GM19467 (cell line): ENCODE measurements around the gene RREB1.
A peak's percentile ranks its signal among the peaks of the same experiment; 100 is the strongest.

ENCODE experiments used
- ATAC-seq: cut with Tn5 transposase; IDR thresholded peaks from one replicate; pipeline ENCODE4 v1.9.1; 2021; ENCODE audit warnings: mild to moderate bottlenecking, moderate library complexity; ENCODE audit not compliant: unreplicated experiment

RREB1 gene

DNA sequence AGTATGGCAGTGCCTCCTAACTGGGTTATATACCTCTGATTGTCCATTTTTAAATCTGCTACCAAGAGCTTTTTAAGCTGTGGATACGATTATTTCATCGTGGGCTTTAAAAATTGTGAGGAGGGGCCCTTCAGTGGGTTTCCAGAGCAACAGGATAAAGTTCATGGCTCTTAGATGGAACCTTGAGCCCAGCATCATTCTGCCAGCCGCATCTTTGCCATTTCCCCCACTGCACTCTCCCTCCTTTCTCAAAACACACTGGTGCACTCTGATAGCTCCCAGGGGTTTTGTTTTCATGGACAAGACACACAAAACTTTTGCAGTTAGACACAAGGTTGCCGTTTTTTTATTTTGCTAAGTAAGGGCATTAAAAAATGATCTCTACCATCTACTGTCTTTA is 54.1 kb downstream of the RREB1 start:
- ATAC-seq, result no peak

DNA sequence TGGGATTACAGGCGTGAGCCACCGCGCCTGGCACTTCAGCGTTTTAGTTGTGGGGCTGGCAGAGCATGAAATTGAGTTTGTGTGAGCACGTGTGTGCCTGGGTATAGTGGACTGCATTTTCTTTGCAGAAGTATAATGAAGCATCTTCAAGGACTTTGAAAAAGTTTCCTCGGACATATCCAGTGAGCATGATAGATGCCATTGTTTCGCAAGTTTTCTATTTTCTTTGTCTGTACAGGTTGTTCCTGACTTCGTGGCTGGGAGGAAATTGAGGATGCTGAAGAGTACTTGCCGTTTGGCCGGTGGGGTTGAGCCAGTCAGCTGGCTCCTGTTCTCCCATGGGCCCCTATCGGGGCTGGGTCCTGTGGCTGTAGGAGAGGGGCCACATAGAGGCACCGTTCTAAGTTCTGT is 55.9 kb downstream of the RREB1 start:
- ATAC-seq, result no peak

DNA sequence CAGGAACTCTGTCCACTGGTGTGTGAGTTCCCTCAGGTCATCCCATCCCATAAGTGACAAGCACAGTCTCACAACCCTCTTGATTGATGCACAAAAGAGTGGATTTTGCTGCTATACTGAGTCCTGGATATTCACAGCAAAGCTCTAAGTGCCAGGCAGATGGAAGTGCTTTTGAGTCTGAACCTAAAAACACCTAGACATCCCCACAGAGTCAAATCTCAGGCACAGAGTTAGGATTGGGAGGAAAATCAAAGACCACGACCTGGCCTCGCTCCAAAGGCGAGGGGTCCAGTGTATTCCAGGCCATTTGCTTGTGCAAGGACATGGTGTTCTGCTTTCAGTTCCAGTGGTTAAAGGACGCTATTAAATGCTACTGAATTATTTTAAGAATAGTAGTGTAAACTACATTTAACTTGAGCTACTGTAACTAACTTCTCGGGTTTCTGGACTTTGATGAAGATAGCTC is 56.8 kb downstream of the RREB1 start:
- no peak for ATAC-seq

DNA sequence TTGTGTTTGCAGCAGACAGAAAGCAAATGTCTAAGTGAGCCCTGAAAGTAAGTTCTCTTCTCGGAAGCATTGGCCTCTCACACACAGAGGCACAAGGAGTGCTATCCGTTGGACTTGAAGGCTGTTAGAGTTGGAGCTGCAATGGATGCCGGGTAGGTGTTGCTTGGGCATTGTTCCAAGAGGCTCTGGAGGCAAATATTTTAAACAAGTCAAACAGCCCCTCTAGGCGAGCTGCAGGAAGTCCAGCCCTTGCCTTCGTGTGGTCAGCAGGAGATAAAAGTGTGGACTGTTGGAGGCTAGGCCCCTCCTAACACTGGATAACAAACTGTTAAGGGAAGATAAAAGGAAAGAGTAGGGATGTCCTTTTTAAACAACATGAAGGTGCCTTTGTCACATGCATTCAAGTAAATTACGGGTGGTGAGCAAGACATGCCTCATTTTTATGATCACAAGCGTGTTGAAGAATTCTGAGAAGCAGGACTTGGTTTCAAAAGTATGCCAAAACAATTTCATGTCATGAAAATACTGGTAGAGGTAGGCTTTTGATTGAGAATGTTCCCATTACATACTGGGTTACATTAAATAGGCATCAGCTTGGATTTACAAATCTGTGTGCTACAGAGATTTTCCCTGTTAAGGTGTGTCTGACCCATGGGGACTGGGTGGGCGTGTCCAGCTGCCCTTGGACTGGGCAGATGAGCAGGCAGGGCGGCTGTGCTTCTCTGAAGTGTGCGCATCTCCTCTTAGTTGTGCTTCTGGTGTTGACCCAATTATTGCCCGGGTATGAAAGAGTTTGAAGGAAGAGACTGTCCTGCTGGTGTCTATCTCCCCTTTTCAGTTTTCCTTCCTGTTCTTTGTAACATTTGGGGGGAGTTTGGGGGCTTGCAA is 57.5 kb downstream of the RREB1 start:
- no peak for ATAC-seq

GRCh38 chr6:7165890-7166267 is 58.1 kb downstream of the RREB1 start:
- no peak for ATAC-seq

DNA sequence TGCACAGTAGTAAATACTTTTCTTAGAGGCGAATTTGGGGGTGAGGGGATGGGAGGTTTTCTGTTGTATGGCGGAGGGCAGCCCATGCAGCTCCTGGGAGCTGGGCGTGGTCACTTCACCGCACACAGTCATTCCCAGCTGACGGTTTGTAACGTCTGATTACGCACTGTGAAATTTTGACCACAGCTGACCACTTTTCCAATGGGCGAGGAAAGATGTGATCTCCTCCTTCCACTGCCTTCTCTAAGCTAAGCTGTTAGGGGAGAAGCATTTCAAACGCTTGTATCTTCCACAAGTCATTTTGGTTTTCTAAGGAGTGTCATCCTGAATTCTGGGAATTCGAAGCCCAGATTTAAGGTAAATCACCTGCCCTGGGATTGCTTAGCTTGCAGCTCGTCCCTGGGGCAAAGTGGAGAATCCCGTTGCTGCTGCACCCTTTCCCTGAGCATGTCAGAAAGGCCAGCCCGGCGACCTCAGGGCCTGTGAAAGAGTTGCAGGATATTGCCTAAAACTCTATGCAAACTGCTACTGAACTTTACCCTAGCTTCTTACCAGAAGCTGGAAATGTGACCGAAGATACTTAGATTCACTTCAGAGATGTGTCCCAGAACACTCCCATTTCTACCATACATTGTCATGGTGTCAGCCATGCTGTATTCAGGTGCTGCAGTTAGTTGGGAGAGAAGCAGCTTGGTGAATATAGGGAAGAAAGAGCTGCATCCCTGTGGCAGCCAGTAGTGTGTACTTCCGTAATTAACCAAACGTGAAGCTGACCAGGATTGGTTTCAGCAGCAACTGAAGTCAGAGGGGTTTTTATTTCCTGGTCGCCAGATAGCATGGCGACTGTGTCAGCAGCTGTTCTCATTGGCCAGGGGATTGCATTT is 58.9 kb downstream of the RREB1 start:
- ATAC-seq, result no peak

DNA sequence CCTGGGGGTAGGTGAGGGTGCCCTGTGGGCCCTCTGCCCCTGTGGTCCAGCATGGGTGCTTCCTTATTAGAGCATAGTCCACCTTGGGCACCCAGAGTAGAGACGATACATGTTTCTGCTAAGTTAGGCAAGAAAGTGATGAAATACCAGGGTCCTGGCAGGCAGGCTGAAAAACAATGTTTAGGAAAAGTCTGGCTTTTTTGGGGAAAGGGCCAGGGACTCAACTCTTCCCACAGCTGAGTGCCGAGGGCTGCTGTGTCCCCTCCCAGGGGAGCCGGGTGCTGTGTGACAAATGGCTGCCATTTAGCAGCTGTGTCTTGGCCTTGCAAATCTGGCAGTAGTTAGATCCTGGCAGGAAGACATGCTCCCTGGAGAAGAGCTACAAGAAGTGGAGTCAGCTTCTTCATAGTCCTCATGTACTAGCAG is 61.5 kb downstream of the RREB1 start:
- no peak for ATAC-seq

GRCh38 chr6:7170117-7170732 is 62.5 kb downstream of the RREB1 start:
- no peak for ATAC-seq

GRCh38 chr6:7171119-7171518 is 63.4 kb downstream of the RREB1 start:
- ATAC-seq, result no peak

DNA sequence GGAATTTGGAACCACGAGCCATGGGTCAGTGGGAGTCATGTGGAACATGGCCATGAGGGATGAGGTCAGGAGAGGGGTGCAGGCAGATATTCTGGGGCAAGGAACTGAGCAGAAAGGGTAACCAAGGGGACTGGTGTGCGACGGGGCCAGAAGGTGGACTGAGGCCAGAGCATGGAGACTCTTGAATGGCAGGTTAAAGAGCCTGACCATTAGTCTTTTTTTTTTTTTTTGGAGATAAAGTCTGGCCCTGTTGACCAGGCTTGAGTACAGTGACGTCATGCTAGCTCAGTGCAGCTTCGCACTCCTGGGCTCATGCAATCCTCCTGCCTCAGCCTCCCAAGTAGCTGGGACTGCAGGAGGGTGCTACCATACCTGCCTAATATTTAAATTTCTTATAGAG is 64.0 kb downstream of the RREB1 start:
- no peak for ATAC-seq

- ATAC-seq, result no peak
Observed at GRCh38 chr6:7172649-7173048, 64.9 kb downstream of the RREB1 start.

DNA sequence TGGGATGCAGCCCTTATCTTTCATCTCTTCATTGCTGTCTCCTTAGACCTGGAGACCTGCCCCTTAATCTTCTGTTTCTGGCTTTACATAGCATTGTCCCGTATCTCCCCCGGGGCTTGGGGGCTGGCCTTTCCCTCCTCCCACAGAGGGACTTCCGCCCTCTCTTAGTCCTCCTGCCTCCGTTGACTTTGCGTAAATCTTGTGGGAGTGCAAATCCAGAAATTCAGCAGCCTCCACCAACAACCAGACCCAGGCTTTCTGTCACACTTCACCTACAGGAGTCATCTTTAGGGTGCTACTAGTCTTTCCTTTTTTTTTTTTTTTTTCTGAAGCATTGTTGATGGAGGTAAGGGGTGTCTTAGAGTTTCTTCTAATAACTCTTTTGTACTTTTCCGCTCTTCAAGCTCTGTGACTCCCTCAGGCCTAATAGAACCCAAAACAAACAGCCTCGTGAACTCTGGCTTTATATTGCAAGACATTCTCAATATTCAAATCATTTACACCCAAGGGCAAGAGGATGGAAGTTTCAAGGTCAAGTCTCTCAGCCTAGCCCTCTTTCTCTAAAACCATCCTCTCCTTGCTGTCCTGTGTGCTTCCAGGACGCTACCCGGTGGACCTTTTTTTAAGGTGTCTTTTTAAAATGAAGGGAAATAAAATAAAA is 66.2 kb downstream of the RREB1 start:
- ATAC-seq, result no peak

DNA sequence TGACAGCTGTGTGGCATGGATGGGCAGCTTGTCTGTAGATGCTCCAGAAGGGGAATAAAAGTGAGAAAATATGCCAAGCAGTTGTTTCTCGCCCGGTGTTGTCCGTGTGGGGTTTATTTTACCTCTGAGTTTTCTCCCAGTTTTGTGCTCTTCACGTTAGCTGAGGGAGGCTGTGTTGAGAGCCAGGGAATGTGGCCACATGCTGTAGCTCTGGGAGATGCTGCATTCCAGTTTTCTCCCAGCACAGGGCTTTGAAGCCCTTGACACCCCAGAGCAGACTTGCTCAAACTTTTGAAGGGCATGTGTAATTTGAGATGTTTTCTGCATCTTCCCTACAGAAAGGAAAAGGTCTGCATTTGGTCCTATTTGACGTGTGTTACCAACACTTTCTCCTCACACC is 67.7 kb downstream of the RREB1 start:
- ATAC-seq, result no peak

GRCh38 chr6:7176208-7176607 is 68.4 kb downstream of the RREB1 start:
- ATAC-seq, result no peak

- ATAC-seq, result no peak
Observed at GRCh38 chr6:7178280-7178679, 70.5 kb downstream of the RREB1 start.

DNA sequence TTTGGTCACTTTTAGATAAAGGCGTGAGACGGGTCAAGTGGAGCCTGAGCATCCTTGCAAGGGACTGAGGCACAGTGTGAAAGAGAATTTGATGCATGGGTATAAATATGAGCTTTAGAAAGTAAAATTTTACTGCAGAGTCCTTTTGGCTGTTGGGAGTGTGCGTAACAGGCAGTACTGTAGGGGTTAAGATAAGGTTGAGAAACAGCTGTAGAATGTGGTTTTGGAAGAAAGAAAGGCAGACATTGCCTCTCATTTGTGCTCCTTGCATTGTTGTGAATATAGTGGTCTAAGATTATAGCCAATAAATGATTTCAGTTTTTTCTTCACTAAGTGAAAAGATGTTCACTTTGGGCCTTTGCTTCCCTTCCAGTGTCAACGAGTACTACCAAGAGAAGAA is 73.0 kb downstream of the RREB1 start:
- no peak for ATAC-seq

- no peak for ATAC-seq
Observed at GRCh38 chr6:7183707-7184106, 75.9 kb downstream of the RREB1 start.

- no peak for ATAC-seq
Observed at GRCh38 chr6:7184502-7184901, 76.7 kb downstream of the RREB1 start.

DNA sequence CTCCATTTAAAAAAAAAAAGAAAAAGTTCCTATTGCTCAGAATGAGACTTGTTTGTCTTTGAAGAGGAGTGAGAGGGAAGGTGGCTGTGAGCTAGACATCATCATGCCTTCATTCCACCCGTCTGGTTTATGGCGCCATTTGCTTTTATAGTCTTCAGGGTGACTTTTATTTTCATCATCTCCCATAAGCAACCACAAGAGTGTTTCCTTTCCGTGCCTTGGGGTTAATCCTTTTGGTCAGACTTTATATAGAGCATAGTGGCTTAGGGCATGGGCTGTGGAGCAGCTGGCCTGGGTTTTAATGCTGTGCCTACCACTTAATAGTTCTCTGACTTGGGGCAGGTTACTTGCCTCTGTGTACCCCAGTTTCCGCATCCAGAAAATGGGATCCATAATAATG is 77.8 kb downstream of the RREB1 start:
- ATAC-seq, result no peak

- peak; percentile 79 for ATAC-seq
Observed at GRCh38 chr6:7188492-7188891, 80.7 kb downstream of the RREB1 start.
